GM10847 (cell line): ENCODE measurements around the gene NBL1.

Source experiments
- POLR2A ChIP-seq: IDR thresholded peaks from 2 replicates; pipeline ENCODE4 v1.6.1; 2011; ENCODE audit not compliant: insufficient read length; ENCODE audit errors: extremely low read depth

Gene NBL1

DNA sequence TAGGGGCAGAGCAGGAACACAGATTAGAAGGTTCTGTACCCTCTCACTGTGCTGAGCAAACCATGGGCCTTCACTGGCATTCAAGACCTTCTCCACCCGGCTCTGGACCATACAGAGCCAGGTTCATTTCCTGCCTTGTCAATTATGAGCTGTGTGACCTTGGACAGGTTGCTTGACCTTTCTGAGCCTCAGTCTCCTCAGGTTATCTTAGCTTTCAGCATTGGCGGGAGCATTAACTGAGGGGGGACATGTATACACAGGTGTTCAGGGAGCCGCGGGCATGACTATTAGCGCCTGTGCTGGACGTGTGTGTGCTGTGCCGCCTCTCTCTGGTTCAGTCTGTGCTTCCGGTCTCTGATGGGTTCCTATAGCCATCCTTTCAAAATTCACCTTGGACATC is 52.7 kb downstream of the NBL1 start:
- no peak for TF ChIP-seq POLR2A

GRCh38 chr1:19698181-19698580 is 54.1 kb downstream of the NBL1 start:
- TF ChIP-seq POLR2A = no peak

DNA sequence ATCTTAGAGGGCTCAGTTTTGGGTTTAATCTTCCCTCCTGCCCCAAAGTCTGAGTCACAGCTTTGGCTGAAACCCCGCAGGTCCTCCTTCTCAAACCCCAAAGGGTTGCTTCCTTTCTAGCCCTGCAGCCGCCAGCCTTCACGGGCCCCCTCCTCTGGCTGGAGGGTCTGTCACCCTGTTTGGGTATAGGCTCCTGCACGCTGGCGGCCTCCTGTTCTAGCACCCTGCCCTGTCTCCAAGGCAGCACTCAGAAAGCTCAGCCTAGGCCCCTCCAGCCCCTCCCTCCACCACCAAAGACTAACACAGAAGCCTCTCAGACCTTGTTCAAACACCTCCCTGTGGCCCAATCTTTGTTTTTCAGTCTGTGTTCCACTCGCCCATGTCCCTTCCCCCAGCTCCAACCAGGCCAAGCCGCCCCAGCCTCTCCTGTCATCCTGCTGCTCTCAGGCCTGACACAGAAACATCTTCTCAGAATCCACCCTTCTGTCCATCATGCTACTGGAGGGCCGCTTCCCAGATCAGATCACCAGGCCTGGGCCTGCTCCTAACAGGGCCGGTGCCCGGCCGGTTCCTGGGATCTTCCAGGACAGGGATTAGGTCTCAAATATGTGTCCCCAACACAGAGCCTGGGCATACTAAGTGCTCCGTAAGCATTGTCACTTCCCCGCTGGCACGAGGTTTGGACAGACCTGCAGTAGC is 56.1 kb downstream of the NBL1 start:
- TF ChIP-seq POLR2A = no peak

- no peak for TF ChIP-seq POLR2A
Observed at GRCh38 chr1:19703280-19703679, 59.2 kb downstream of the NBL1 start.

GRCh38 chr1:19704247-19705113 is 60.4 kb downstream of the NBL1 start:
- TF ChIP-seq POLR2A = no peak

DNA sequence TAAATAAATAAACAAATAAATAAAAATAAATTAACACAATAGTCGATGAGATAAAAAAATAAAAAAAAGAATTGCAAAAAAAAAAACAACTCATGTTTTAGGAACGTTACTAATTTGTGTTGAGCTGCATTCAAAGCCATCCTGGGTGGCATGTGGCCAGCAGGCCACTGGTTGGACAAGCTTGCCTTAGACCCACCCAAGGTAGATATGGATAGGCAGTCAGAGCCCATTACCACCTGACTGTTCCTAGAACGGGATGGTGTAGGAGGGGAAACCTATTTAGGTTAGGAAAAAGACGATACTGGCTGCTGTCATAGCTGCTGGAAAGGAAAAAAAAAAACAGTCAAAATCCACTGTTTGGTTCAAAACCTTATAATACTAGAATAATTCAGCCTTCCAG is 61.4 kb downstream of the NBL1 start:
- no peak for TF ChIP-seq POLR2A

GRCh38 chr1:19706136-19706535 is 62.0 kb downstream of the NBL1 start:
- TF ChIP-seq POLR2A = no peak
